GM12892 (cell line): ENCODE data around the gene PARP4.
"Not testable (repeated sequence)": the region's sequence is repeated elsewhere in the genome, so short reads cannot be mapped to it uniquely, and the experiment has no call there.

Experiments
- DNase-seq: peaks from one replicate; pipeline ENCODE4 v3.0.0; 2011; ENCODE audit not compliant: insufficient read length
- FAIRE-seq: peaks from 2 replicates; lab custom pipeline; 2011; peaks lifted over from hg19 to GRCh38; lab: Jason Lieb, UNC
- POLR2A ChIP-seq: IDR thresholded peaks from 2 replicates; pipeline ENCODE4 v1.6.1; 2011; ENCODE audit warnings: low read depth, low read length, control low read depth
- POLR2AphosphoS5 ChIP-seq: IDR thresholded peaks from 2 replicates; pipeline ENCODE4 v1.6.1; 2011; ENCODE audit warnings: low read depth, low read length, control low read depth
- TAF1 ChIP-seq: IDR thresholded peaks from 2 replicates; pipeline ENCODE4 v1.6.1; 2011; ENCODE audit warnings: low read depth, mild to moderate bottlenecking, control low read depth, low read length, borderline replicate concordance

PARP4 gene

DNA sequence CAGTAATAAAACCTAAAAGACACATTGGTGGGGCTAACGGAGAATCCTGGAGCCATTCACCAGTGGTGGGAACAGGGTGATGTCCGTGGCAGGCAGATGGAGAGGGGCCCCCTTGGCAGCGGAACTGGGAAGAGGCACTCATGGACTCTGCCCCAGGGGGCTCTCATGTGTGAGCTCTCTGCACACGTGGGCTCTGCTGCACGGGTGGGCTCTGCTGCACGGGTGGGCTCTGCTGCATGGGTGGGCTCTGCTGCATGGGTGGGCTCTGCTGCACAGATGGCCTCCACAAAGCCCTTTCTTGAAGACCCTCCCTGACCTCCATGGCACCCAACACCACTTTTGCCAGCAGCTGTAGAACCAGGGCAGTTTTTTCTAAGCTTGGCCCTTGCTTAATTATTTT, 52.3 kb downstream of the PARP4 start:
- DNase-seq (no peak), FAIRE-seq (no peak)
- no peak for TF ChIP-seq POLR2AphosphoS5
- no peak for TF ChIP-seq POLR2A
- TF ChIP-seq TAF1 = no peak

DNA sequence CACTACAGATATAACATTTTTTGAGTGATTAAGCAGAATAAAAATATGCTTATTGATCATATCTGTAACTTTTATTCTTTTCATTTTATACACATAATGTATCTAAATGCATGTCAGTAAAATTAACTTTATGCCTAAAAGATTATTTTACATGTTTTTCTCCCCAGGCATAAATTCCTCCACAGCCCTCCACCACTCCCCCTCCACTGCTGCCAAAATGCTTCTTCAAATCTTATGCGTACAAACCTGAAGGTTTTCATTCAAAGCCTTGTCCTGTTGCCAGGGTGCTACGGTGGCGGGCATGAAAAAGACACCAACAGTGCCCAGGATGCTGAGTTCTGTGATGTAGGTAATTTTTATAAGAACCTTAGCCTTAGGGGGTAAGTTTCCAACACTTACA, 52.9 kb downstream of the PARP4 start:
- no peak for TF ChIP-seq POLR2A
- no peak for FAIRE-seq
- no peak for DNase-seq

DNA sequence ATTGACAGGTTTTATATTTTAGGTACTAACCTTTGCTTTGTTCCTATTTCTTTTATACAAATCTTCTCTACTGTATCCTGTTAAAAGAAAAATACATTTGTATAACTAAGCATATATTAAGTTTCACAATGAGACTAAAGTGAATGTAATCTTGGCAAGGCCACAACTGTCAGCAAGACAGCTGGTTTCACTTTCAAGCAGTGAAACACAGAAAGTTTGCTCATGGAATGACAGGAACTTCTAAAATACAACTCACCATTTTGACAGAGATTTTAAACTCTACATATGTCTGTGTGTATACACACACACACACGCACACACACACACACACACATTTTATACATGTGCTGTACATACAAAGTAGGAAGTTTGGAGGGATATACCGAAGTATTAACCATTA, 53.3 kb downstream of the PARP4 start:
- no peak for DNase-seq
- FAIRE-seq = peak; percentile 40
- no peak for TF ChIP-seq POLR2A
- no peak for TF ChIP-seq TAF1

DNA sequence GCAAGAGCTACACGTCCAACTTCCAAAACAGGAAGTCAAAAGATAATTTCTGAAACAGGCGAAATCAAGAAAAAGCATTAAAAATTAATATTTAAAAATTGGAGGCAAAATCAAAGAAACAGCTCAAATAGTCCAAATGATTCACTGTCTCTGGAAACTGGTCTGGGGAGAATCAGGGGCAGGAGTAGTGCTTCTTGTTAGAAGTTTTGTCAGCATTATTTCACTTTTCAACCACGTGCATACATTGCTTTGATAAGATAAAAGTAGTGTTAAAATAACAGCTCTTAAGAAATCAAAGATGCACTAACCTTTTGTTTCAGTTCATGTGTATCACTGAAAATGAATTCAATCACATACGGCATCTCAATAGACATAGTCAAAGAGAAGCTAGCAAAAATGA, 53.8 kb downstream of the PARP4 start:
- TF ChIP-seq TAF1 = no peak
- TF ChIP-seq POLR2AphosphoS5 = no peak
- no peak for TF ChIP-seq POLR2A
- FAIRE-seq (no peak), DNase-seq (no peak)

DNA sequence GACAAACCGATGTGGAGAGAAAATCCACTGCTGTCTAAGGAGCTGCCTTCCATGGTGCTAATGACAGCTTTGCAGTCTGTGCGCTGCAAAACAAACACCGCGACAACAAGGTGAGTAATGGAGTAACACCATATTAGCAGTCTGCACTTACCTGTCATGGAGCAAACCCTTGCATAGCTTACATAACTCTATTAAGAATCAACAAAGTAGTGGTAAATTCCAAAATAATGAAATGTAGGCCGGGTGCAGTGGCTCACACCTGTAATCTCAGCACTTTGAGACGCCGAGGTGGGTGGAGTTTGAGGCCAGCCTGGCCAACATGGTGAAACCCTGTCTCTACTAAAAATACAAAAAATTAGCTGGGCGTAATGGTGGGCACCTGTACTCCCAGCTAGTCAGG, 56.2 kb downstream of the PARP4 start:
- no peak for TF ChIP-seq POLR2AphosphoS5
- TF ChIP-seq POLR2A = no peak
- TF ChIP-seq TAF1 = no peak
- no peak for FAIRE-seq

DNA sequence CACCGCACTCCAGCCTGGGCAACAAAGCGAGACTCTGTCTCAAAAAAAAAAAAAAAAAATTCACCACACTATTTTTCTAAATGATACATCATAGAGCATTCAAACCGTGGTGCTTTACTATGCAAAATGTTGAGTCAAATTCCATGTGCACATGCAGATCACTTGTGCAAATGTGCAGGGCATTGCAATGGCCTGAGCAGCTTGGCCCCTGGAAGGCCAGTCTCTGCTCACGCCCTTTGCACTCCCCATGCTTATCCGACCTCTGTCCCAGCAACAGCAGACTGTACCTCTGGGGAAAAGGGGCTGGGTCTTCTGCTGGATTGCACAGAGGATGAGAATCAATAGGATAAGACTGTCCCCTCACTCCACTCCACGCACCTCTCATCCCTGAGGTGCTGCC, 58.5 kb downstream of the PARP4 start:
- no peak for FAIRE-seq
- no peak for DNase-seq
- no peak for TF ChIP-seq TAF1
- TF ChIP-seq POLR2A = no peak
- no peak for TF ChIP-seq POLR2AphosphoS5

More for the DNA sequence above, 56.2 kb downstream of the PARP4 start:
- no peak for DNase-seq

DNA sequence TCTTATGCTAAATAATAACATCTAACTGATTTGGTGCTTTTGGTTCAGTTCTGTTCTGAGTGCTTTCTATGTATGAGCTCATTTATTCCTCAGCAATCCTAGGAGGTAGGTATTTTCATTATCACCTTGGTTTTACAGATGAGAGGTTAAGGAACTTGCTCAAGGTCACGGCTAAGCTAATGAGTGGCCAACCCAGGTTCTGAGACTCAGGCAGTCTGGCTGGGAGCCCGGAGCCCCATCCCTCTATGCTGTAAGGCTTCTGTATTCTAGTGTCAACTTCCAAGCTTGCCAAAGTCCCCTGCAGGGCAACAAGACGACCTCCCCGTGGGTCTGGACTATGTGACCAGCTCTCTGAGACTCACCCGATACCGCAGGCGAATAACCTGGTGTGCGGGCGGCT, 60.5 kb downstream of the PARP4 start:
- TF ChIP-seq TAF1 = no peak
- no peak for TF ChIP-seq POLR2AphosphoS5
- no peak for TF ChIP-seq POLR2A
- DNase-seq (no peak), FAIRE-seq (no peak)

DNA sequence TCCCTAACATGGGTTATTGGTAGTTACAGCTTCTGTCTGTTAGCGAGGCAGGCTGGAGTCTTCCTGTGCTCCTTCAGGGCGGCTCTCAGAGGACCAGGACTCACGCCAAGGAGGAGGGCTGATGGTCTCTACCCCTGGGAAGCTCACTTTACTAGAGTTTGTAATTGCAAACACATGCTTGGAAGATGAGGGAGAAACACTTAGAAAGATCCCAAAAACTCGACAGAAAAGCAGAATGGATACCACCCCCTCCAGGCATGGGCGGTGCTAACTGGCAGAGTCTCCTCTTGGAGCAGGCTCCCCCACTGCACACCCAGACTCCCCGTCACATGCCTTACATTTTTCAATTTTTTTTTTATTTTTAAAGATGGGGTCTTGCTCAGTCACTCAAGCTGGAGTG, 62.0 kb downstream of the PARP4 start:
- DNase-seq (no peak), FAIRE-seq (no peak)

DNA sequence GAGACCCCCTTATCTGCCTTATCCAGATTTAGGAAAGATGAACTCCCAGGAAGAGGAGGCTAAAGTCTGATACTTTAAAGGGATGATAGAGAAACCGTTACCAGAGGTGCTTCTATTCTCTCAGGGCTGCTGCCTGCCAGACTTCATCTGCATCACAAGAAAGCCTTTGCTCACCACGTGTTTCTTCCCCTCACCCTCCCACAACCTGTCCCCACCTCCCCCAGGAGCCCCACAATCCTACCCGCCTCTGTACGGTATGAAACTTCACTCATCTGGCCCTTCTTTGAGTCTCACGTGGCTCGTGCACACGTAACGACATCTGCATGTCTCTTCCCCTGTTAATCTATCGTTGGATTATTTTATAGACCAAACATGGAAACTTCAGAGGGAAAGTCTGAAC, 67.7 kb downstream of the PARP4 start:
- not testable (repeated sequence) for DNase-seq, FAIRE-seq

More for the DNA sequence above, 62.0 kb downstream of the PARP4 start:
- TF ChIP-seq POLR2AphosphoS5 (no peak), POLR2A (no peak), TAF1 (no peak)

DNA sequence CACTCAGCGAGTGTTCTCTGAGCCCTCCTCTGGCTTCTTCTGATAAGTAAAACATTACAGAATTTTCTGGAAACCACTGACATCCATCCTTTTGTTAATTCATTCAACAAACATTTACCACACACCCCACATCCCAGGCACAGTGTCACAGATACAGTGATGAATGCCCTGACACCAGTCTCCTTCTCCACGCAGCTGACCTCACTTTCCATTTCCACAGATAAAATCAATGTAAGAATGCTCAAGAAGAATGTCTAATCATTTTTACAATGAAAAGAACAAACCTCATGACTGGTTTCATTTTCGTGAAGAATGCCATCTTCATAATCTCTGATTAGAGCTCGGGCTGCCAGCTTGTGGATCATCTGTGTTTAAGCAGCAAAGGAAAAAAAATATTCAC, 69.2 kb downstream of the PARP4 start:
- TF ChIP-seq POLR2AphosphoS5 (no peak), POLR2A (no peak), TAF1 (no peak)
- no peak for FAIRE-seq
- DNase-seq = no peak

DNA sequence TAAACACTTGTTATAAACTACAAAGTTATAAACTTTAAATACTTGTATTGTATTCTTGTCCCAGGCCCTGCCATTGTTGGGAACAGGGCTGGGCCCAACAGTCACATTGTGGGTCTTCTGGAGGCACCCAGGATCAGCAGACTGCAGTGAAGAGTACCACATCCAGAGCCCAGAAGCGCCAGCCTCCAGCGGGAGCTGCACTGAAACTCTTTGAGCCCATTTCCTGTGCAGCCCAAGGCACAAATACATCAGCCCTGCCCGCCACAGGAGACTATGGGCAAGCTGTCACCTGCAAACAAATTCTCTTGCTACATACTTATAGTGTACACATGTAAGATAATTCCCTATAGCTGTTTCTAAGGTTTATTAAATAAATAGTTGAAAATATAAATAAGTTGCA, 86.5 kb downstream of the PARP4 start:
- FAIRE-seq = not testable (repeated sequence)

DNA sequence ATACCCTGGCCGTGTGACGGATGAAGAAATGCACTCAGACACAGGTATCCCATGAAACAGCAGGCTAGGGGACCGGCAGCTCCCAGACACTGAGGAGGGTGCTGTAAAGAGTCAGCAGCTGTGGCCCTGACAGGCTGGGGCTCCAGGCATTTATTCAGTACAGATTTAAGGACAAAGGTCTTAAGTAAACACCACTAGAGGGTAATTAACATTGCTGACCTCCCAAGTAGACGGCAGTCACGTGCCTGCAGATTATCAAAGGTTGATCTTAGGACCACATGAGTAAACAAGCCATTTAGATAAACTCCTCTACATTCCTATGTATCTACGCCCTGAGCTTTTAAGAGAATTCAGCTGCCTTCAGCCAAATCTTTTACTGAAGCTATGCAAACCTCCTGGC, 92.9 kb downstream of the PARP4 start:
- not testable (repeated sequence) for FAIRE-seq, DNase-seq

More for the DNA sequence above, 86.5 kb downstream of the PARP4 start:
- DNase-seq = not testable (repeated sequence)

DNA sequence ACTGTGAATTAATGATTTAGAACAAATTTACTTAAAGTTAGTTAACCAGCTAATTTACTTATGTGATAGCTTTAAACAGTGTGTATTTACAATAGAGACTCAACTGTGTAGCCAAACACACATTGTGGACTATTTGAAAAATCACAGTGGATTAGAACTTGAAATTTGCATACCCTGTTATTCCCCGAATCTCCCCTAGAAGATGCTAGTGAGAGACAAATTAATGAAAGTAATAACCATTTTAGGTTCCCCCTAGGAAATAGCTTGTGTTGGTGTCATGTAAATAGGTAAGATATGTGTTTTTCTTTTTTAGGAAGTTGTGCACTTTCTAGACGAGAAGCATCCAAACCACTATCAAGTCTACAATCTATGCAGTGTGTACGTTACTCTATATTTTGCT, 104.7 kb downstream of the PARP4 start:
- no peak for DNase-seq
- no peak for FAIRE-seq
- TF ChIP-seq TAF1 = no peak
- no peak for TF ChIP-seq POLR2A
- no peak for TF ChIP-seq POLR2AphosphoS5

DNA sequence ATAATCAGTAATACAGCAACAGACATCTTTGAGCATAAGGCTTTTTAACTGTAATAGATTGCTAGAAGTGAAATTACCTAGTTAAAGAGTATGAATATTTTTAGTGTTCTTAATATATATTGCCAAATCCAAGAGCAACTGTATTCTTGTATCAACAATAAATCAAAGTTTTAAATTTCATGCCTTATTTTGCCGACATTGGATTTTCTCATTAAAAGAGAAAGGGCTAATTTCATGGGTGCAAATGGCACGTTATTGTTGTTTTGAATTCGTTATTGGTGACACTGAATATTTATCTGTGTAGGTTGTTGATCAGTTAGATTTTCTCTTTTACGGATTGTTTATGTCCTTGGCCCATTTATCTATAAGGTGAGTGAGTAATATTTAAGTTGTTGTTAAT, 106.1 kb downstream of the PARP4 start:
- TF ChIP-seq POLR2A (no peak), TAF1 (no peak), POLR2AphosphoS5 (no peak)
- DNase-seq = no peak
- FAIRE-seq = no peak

DNA sequence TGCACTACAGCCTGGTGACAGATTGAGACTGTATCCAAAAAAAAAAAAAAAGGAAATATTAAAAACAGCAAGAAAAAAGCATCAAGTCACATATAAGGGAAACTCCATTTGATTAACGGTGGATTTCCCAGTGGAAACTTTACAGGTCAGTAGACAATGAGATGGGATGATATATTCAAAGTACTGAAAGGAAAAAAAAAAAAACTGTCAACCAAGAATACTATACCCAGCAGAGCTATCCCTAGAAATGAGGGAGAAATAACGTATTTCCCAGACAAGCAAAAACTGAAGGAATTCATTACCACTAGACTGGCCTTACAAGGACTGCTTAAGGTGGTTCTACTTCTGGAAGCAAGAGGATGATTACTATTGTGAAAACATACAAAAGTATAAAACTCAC, 115.8 kb downstream of the PARP4 start:
- TF ChIP-seq POLR2A = no peak
- TF ChIP-seq POLR2AphosphoS5 = no peak
- no peak for TF ChIP-seq TAF1
- no peak for DNase-seq
- no peak for FAIRE-seq
